DMS153 (cell line): ENCODE measurements around the gene NEURL1B.
"Not testable (repeated sequence)": the region's sequence is repeated elsewhere in the genome, so short reads cannot be mapped to it uniquely, and the experiment has no call there.

Experiments
- DNase-seq: peaks from one replicate; lab custom pipeline; 2025; lab: John Stamatoyannopoulos, UW

Gene NEURL1B

DNA sequence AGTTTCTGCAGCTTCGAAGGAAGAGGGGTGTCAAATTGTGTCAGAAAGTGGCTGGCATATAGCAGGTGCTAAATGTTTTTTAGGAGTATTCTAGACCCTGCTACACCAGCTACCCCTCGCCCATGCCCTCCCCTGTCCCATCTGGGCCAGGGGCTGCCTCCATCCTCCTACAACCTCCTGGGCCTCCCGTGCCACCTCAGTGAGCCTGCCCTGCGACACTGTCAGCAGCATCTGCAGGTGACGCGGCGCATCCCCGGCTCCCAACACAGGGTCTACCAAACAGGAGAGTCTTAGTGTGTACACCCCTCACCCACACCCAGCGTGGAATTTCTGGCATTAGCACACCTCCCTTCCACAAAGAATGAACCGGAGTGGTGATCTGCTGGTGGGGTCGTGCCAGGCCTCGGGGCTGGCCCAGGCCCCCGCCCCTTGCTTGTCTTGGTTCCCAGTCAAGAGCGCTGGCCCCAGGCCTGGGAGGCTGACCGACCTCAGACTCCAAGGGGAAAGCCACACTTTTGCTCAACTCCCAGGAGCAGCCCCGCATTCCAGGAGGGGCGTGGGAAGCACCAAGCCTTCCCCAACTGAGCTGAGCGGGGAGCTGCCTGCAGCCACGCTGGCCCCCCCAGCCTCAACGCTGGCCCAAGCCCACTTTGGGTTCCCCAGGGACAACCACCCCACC, 55.2 kb downstream of the NEURL1B start:
- no peak for DNase-seq

DNA sequence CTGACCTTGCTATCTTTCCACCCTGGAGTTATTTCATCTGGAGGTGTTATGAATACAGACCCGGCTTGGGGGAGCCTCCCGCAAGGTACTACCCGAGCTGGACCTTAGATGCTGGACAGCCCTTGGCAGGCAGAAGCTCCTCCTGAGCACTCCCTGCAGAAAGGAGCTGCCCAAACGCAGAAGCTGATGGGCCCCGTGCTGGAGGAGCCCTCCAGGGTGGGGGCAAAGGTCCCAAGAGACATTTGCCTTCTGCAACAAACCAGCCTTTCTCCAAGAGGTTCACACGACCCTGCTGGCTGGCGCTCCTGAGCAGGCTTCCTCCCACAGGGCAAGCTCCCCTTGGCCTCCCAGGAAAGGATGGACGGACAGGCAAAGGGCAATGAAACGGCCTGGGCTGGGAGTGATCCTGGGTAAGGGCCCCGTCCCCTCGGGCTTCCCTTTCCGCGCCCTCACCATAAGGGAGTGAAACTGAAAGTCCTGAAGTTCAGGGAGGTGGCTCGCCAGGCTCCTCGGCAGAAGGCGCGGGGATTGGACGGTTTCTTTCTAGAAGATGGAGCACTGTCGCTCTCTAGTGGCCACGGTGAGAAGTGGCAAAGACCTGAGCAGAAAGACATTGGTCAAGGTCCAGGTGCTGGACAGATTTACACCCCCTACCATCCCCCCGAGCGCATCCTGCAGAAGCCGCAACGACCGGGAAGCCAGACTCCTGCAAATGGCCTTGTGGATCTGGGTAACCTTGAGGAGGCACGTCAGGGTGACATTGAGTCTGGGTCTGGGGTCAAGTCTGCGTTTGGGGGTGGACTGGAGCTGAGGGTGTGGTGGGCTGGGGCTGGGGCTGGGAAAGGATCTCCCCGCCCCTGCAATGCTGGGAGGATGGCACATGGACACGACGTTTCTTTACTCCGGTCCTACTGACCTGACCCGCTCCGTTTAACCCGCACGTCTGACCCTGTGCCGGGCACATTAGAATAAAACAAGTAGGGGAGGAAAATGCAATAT, 56.4 kb downstream of the NEURL1B start:
- DNase-seq: peak; percentile 48

DNA sequence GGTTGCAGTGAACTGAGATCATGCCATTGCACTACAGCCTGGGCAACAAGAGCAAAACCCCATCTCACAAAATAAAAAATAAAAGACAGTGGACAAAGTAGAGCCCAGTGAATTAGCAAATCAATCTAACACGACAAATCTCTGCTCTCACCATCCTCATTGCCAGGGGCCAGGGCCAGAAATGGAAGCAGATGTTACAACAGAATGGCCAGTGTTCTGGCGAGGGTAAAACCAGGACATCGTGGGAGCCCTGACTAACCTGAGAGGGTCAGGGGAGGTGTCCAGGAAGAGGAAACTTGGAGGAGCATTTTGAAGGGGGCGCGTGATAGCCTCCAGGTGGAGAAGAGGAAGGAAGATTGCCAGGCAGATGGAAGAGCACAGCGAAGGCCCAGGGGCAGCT, 58.4 kb downstream of the NEURL1B start:
- DNase-seq: no peak

DNA sequence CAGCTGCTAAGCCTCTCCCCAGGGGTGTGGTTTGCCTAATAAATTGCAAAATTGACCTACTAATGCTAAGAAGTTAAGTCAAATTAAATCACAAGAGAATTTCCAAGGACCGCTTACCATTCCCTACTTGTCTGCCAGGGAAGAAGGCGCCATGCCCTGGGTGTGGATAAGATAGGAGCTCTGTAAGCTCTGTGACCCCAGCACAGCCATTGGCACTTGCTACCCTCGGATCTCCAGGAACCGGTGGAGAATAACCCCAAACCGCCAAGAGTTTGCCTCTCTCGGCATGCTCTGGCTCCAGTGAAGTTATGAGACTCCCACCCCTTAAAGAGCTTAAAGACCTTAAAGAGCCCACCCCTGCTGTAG, 58.9 kb downstream of the NEURL1B start:
- no peak for DNase-seq

DNA sequence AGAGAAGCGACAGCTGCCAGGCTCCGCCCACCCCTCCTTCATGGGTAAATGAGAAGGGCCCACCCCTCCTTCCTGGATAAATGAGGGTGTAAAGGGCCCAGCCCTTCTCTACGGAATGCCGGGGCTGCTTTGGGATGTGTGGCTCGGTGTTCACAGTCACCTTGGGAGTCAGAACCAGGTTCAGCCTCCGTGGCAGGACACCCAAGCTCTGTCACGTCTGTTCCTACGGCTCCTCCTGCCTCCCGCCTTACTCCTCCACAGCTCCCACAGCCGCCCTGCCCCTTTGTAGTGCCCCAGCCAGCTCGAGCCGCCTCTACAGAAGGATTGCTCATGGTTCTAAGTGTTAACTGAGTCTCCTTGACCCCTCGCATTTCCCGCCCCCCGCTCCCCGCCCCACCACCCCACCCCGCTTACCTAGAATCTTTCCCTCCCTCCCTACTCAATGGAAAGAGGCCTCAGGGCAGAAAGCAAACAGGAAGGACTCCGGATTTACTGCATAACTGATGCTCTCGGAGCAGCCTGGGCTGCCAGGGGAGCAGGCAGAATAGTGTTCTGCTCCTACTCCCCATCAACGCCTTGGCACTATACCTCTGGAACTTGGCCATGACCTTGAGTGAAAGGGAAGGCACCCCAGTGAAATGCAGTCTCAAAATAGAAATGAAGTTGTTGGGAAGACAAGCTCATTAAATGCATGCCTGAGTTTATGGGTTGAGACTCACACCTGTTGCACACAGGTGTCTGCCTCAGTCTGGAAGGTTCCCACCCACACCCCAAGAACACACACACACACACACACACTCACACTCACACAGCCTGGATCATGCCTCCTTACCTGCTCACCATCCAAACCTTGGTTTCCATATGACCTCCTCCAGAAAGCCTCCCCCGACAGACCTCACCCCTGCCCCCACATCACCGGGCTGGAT, 59.6 kb downstream of the NEURL1B start:
- DNase-seq: no peak

DNA sequence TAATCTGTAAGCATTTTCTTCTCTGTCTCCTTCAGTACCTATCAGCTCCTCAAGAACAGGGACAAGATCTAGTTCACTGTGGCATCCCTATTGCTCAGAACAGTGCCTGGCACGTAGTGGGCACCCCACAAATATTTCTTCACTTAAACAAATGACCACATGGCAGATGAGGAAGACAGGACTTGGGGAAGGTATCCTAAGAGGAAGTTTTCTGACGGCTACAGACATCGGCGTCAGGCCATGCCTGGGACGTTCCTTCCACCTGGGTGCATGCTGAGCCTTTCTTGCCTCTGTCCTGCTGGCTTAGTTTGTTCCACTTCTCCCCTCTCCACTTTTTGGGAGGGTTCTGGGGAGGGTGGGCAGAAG, 60.2 kb downstream of the NEURL1B start:
- no peak for DNase-seq

DNA sequence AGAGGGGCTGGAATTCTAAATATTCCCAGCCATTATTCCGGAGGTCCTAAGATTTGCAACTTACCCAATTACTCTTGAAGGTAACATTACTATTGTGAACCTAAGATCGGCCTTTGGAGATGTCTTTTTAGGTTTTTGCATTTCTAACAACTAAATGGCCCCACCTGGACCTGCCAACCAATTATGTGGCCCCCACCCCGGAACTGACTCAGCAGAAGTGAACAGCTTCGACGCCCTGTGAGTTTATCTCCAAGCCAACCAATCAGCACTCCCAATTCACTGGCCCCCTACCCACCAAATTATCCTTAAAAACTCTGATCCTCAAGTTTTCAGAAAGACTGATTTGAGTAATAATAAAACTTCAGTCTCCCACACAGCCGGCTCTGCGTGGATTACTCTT, 62.9 kb downstream of the NEURL1B start:
- DNase-seq: no peak

DNA sequence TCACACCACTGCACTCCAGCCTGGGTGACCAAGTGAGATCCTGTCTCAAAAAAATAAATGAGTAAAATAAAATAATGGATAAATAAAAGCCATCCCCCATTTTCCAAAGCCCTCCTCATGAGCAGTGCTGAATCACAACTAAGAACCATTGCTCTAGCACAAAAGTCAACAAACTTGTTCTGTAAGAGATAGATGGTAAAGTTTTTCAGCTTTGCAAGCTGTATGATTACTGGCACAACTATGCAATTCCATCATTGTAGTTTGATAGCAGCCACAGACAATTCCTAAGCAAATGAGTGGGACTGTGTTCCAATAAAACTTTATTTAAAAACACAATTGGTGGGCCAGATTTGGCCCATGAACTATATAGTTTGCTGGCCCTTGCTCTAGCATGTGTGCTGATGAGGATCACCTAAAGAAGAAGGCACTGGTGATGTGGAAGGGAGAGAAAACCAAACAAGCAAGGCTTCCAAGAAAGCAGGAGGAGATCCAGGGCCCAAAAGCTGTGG, 64.6 kb downstream of the NEURL1B start:
- no peak for DNase-seq

DNA sequence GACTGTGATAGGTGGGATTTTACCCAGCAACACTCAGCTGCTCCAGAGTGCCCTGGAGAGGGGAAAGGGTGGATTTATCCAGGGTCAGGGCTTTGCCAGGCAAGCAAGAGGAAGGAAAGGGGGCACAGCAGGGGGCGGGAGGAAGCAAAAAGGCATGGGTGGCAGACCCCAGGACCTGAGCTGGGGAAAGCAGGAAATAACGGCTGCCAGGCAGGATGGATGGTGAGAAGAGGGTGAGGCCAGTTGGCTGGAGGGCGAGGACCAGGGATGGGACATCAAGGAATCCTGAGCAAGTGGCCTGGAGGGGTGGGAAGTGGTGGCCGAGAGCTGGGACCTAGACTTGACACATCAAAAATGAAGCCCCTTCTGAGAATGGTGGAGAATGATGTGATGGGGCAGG, 65.7 kb downstream of the NEURL1B start:
- no peak for DNase-seq

DNA sequence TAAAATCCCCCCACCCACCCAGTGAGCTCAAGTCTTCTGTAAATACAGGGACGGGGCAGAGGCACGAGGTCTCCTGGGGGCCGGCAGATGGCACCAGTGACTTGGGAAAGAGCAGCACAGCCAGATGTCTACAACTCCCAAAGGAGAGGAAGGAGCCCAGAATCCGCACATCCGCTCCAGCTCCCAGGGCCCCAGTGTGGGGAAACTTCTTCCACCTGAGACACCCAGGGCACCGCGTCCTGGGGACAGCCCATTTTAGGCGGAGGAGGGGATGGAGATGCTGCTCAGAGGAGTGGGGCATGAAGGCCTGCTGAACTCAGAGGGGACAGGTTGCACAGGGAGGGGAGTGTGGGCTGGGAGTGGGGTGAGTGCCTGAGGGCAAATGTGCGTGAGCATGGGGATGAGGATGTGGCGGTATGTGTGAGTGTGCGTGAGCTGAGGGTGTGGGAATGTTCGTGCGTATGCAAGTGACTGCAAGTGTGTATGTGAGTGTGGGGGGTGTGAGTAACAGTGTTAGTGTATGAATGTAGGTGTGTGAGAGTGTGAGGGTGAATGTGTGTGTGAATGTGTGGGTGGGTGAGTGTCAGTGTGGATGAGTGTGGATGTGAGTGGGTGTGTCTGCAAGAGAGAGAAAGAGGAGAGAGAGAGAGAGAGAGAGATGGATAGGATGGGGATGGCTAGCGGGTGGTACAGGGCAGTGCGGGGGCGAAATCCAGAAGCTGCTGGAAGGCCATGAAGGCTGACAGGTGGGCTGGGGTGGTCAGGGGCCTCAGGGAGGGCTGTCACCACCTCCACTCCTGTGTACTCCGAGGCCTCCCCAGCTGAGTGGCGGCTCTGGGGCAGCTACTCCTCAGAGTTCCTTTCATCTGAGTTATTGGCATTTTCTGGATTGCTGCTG, 66.5 kb downstream of the NEURL1B start:
- DNase-seq: peak; percentile 18

DNA sequence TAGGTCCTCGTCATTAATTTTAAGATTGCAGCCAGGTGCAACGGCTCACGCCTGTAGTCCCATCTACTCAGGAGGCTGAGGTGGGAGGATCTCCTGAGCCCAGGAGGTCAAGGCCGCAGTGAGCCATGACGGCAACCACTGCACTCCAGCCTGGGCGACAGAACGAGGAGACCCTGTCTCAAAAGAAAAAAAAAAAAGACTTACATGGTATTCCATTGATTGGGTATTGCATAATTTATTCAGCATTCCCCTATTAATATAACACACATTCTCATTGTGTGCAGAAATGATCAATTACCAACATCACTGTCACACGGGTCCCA, 67.1 kb downstream of the NEURL1B start:
- DNase-seq: no peak

DNA sequence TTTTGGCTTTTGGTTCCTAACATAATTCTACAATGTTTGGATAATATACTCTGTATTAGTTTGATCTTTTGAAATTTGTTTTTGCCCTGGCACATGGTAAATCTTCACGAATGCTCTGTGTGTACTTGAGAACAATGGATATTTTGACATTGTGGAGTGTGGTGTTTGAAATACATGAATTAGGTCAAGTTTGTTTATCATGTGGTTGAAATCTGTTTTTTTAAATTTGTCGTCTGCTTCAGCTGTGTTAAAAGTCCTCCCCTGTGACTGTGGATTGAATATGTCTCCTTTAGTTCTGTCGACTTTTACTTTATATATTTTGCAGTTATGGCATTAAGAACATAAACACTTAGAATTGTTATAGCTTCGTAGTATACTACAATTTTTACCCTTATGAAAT, 69.6 kb downstream of the NEURL1B start:
- no peak for DNase-seq

DNA sequence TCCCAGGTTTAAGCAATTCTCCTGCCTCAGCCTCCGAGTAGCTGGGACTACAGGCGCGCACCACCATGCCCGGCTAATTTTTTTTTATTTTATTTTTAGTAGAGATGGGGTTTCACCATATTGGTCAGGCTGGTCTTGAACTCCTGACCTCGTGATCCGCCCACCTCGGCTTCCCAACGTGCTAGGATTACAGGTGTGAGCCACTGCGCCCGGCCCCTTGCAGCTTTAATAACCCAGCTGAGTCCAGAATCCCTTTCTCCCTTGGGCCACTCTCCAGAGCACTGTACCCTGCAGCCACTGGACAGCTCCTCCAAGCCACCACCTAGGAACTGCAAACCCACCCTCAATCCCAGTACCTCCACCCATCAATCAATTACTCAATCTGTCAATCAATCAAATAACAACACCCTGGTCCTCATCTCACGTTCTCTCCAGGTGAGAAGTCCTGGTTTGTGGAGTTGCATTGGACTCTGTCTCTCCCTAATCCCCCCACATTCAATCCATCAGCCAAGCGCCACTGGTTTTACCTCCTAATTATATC, 70.3 kb downstream of the NEURL1B start:
- not testable (repeated sequence) for DNase-seq

DNA sequence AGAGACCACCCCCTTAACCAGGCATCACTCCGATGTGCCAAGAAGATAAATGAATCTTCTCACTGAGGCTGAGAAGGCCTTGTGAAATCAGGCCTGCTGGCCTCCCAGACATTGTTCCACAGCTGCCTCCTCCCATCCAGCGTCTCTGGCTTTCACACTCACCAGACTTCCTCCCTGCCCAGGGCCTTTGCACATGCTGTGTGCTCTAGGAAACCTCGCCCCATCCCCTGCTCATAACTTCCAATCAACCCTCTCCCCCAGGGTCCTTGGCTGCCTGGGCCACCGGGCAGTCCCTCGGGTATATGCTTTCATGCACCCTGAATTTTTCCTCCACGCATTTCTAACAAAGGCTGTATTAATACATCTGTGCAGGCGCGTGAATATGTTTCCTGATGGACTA, 71.5 kb downstream of the NEURL1B start:
- no peak for DNase-seq

DNA sequence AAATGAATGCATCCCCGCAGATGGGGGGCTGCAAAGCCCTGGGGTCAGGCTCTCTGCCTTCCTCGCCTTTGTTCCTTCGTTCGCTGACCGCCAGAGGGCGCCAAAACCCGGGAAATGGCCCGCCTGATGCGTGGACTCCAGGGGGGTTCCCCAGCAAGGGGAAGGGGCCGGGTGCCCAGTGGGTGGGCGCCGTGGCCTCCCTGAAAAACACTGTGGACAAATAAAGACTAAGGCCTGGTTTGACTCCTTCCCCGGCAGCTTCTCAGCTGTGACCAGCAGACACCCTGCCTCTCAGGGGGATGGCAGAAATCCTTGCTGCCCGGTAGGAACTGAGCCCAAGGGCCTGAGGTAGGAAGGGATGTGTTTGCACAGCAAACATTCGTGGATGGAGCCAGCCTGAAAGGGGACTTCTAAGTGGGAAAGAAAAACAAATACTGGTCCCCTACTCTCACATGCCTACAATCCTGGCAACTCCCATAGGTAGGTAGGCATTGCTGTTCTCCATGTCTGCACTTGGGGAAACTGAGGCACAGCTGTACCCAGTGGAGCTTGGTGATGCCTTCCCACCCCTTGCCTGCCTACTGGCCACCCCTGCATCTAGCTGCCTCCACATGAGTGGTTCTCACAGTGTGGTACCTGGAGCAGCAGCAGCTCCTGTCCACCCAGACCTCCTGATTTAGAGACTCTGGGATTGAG, 72.2 kb downstream of the NEURL1B start:
- no peak for DNase-seq

DNA sequence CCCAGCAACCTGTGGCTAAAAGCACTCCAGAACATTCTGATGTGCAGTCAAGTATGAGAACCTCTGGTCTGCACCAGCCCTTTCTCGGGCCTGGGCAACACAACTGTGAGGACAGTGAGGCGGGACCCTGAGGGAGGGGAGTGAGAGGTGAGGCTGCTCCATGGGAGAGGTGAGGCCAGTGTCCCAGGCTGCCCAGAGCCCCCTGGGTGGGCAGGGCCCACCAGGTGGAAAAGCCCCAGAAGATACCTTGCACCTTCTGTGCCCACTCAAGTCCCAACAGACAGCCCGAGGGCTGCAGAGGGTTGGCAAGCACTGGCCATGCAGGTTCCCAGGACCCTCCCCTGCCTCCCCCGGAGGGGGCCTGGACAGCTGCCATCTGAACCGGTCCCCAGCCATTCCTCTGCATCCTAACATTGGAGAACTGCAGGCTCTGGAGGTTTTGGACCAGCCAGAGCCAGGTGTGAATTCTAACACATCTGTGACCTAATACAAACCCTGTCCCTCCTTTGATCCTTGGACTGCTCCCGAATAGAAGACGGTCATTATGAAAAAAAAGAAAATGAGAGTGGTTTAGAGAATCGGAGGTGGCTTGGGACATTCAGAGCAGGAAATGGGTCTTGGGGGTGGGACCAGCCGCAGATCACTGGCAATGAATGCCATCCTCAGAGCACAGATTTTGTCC, 72.9 kb downstream of the NEURL1B start:
- DNase-seq: no peak

DNA sequence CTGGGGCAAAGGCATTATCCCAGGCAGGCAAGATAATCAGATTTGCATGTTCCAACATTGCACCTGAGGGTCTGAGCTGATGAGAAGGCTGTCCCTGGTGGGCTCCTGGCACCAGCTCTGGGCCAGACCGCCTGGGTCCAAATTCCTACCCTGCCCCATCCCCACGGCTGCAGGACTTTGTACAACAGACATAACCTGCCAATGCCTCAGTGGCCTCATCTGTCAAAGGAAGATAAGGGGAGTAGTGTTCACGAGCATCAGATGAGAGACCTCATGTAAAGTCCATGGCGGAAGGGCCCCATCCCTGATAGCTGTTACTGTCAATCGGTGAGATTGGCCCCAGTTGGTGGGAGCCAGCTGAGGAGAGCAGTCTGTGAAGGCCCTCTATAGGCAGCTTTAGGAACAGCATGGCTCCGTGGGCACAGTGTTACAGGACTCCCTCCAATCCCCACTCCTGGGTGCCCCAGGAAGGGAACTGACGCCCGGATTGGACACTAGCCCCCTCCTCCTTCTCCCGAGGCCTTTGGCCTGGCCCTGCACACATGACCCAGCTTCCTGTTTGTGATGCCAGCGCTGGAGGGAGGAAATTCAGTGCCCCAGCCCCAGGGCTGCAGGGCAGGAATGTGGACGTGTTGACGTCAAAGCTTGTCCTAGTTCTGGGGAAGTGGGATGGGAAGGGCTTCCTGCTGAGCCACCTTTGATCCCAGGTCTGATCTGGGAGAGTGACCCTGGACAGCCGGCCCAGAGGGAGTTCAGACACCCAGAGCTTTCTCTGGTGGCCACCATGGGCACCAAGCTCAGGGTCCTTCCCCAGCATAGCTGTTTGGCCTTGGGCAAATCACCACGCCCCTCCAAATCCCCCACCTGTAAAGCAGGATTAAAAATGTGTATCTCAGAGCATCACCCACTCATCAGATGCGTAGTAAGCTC, 73.7 kb downstream of the NEURL1B start:
- DNase-seq: no peak

DNA sequence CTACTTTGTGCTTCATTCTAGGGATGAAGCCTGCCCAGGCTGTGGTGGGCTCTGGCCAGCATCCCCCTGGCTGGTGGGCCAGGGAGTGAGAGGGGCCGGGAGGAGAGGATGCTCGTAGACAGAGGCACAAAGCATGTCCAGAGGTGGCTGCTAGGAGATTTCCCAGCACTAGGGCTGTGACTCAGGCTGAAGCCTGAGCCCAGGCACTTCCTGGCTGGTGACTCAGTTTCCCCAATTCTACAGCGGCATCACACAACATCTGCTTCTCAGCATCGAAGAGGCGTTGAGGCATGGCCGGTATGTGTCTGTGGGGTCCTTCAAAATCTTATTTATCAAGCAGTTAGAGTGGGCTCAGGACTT, 74.3 kb downstream of the NEURL1B start:
- no peak for DNase-seq
